Activated T-cell treated with anti-CD3 and anti-CD28 coated beads, Interleukin-2, amount 50 U/mL, for 48 hours (primary cell): Measurements from ENCODE around the gene CLCN4.

Source experiments
- DNase-seq, 2 experiments: peaks; one replicate each; pipeline ENCODE4 v3.0.0-alpha.2; 2020

The CLCN4 gene

GRCh38 chrX:10133980-10134676 is 22.6 kb upstream of the CLCN4 start:
- DNase-seq: no peak

DNA sequence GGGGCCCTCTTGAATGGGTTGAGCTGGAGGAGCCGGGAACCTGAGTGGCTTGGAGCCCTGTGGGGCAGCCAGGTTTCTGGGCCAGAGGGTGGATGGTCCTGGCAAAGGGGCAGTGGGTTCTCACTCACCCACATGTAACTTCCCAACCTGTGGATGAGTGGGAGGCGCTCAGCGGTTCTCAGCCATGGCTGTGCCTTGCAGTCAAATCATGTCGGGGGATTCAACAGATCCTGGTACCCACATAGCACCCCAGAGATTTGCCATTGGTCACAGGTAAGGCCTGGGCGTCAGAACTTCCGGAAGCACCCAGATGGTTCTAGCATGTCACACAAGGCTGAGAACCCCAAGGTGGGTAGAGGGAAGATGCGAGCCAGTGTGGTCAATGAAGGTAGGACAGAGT is 21.9 kb upstream of the CLCN4 start:
- DNase-seq: no peak

GRCh38 chrX:10135561-10136399 is 21.0 kb upstream of the CLCN4 start:
- no peak for DNase-seq

GRCh38 chrX:10138726-10139125 is 18.0 kb upstream of the CLCN4 start:
- DNase-seq: no peak

GRCh38 chrX:10140264-10140663 is 16.5 kb upstream of the CLCN4 start:
- no peak for DNase-seq

DNA sequence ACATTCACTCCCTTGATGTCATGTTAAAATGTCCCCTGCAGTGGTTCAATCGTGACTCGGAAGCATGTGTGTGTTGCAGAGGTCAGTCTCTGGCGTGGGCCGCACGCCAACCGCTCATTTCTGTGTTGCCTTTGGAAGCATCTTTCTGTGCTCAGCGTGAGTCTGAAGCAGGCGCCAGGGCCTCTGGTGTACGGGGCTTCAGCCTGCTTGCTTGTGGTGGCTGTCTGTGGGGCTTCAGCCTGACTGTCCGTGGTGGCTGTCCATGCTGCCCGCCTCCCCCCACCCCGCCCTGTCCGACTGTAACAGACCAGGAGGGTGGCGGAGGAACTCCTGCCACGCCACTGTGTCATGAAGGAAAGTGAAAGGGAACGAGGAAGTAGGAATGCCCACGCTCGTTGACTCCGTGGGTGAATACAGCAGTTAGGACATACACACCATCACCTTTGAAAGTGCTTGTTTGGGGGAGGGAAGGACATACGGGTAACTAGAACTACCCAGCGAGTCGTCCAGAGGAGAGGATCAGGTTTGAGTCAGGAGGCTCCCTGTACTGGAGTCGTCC is 14.7 kb upstream of the CLCN4 start:
- DNase-seq: no peak

DNA sequence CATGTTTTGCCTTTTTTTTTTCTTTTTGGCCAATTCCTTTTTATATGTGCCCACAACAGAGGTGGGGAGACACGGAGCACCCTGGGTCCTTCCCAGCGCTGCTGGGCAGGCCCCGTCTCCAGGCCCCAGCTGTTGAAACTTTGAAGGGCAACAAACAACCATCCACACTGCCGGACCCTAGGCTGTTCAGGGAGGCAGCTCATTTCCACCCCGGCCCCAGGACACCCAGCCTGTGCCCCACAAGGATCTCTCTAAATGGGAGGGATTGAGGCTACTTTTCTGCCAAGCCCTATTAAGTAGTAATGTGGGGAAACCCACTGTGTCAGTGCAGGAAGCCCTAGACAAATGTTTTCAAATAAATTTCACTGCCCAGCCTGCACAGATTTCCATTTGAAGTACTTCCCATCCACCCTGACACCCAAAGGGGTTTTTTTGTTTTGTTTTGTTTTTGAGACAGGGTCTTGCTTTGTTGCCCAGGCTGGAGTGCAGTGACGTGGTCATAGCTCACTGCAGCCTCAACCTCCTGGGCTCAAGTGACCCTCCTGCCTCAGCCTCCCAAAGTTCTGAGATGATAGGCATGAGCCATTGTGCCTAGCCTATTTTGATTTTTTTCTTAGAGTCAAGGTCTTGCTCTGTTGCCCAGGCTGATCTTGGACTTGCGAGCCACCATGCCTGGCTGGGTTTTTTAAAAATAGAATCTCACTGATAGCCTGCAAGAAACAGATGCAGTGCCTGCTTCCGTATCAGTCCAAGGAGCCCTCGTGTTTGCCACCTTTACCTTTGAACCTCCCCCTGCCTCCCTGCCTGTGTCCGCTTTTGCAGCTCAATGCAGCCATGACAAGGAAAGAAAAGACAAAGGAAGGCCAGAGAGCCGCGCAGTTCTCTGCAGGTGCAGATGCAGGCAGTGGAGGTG is 13.4 kb upstream of the CLCN4 start:
- no peak for DNase-seq

DNA sequence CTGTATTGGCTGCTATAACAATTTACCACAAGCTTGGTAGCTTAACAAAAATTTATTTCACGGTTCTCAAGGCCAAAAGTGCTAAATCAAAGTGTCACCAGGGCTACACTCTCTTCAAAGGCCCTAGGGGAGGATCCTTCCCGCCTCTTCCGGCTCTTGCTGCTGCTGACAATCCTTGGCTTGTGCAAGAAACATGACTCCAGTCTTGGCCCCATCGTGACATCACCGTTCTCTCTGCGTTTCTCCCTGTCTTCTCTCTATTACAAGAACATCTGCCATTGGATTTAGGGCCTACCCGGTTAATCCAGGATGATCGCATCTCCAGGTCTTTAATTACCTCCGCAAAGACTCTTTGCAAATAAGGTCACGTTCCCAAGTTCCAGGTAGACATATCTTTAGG is 10.4 kb upstream of the CLCN4 start:
- DNase-seq: no peak

GRCh38 chrX:10152086-10152485 is 4.7 kb upstream of the CLCN4 start:
- DNase-seq: no peak

DNA sequence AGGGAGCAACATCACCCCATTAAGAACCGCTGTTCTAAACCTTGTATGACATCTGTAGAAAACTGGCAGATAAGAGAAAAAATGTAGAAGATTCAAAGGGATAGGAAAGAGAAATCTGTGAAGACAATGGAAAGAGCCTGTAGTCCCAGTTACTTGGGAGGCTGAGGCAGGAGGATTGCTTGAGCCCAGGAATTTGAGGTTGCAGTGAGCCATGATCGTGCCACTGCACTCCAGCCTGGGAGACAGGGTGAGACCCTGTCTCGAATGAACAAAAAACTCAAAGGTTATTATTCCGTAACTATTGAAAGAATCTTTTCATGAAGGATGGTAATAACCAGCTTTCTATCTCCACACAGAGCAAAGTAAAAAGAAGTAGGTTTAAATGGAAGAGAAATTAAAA is 1.6 kb upstream of the CLCN4 start:
- no peak for DNase-seq

DNA sequence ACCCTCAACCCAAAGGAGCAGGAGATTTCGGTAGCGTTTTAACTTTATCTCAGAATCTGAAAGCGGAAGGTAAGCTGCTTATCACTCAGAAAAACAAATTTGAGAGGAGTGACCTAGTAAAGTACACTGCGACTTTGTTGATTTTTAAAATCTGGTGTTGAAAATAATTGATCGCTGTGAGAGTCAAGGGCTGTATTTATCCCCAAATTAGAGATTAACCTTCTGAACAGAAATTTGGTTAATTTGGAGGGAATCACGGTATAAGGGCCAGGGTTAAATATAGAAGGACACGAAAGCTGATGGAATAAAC is 212 bp downstream of the CLCN4 start:
- no peak for DNase-seq

DNA sequence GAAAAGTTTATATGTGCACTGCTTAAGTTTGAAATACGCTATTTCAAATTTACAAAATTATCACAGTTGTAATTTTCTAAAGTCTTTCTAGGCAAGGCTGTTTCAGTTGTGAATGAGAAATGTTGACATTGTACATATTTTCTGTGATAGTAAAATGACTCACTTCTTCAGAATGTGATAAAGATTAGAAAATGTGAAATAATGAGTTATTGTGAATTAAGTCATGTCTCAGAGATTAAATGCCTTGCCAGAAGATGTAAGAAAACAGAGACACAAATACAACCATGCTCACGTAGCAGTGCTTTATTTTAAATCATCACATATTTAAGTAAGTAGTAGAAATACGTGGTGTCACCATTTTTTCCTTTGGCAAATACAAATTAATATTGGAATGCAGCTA is 768 bp downstream of the CLCN4 start:
- no peak for DNase-seq

DNA sequence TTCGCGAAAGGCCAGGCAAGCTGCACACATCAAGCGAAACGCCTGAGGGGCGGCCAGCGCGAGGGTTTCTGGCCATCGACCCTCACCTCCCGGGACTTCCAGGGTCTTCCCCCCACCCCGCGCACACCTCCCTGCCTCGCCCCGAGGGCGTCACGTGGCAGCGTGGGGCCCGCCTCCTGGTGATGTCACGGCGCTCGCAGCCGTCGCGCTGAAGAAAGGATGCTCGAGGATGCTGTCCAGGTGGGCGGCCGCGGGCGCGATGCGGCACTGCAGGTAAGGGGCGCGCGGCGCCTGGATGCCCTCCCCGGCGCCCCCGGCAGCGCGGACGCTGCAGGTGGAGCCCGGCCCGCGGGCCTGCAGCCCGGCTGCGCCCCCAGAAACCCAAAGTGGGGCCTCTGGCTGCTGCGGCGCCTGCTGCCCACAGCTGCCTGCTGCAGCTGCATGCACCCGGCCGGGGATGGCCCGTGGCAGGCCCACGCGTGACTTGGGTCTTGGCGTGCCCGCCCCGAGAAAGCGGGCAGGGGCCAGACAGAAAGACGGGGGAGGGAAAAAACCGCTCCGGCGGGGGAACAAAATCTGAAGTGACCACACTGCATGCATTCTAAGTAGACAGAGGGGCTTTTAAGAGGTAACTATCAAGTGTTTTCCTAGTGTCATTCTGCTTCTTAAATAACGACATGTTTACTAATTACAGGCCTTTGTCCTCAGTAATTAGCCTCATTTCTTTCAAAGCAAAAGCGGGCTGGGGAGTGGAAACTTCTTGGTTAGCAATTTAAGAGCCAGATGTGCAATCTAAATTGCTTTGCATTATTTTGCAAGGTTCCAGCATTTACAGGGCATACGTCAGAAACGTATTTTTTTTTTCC is 1.7 kb downstream of the CLCN4 start:
- DNase-seq: peak in 1 of 2 experiments; percentile 24

- DNase-seq: no peak
These were observed 2.3 kb downstream of the CLCN4 start for GRCh38 chrX:10159145-10159468.

DNA sequence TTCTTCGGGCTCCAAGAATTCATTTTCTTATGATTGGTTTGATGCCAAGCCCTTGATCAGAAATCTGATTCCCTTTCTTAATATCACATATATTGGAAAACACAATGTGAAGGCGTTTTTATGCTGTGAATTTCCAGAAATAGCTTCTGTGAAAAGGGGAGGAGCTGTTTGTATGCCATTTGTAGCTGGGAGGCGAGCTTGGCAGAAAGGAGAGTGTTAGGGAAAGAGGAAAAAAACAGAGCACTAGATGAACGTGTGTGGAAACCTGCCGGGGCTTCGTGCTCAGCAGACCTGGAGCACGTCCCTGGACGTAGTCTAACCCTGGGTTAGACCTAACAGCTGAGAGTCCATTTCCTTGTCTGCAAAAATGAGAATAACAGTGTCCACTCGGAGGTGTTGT is 3.4 kb downstream of the CLCN4 start:
- DNase-seq: no peak

DNA sequence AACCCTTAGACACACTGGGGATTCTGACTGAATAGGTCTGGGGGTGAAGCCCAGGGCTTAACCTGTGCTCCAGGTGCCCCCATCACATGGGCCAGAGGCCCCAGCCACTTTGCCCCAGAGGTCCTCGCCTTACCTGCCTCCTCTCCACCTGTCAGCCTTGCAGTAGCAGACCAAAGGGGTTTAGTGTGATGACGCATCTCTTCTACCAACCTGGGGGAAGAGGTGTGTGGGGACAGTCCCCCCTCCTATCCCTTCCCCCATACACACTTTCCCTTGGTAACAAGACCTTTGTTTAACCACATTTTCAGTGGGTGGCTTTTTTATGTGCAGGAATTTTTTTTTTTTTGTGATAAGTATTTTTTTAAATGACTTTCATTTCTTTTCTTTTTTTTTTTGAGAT is 6.3 kb downstream of the CLCN4 start:
- no peak for DNase-seq

DNA sequence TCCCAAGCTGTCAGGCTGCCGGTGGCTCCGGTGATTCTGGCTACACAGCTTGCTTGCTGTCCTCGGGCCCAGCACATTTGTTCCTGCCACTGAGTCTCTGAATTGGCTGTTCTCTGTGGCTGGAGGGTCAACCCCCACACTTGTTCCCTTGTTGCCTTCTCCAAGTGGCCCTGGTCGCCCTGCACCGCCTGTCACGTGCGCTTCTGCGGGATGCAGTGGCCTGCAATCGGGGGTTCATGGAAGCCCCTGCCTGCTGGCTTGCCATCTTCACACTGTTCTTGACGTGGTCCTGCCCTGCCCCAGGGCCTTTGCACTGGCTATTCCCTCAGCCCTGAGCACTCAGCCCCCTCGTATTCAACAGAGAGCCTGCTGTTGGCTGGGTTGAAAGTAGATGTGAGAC is 8.1 kb downstream of the CLCN4 start:
- DNase-seq: no peak

DNA sequence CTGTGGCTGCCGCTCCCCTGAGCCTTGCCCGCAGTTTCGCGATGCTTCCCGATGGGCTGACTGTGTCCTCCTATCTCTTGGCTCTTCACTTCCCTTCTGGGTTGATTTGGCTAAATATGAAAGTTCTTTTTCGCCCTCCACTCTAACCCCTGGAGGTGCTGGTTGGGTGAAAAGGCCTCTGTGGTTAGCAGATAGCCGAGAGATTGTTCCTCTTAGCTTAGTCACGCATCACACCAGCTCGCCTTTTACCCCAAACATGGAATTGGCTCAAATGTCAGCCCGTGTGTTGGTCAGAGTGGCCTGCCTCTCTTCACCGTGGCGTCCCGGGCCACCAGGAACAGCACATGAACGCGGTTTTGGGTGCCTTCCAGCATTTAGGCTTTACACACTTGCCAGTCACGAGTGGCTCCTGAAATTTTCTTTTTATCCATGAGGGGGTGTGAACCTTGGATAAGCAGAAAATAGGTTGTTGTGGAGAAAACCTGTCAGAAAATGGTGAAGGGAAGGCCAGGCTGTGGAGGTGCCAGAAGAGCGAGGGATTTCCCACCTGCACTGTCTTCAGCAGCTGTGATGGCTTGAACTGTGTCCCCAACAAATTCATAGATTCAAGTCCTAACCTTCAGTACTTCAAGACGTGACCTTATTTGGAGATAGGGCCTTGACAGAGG is 8.9 kb downstream of the CLCN4 start:
- no peak for DNase-seq

DNA sequence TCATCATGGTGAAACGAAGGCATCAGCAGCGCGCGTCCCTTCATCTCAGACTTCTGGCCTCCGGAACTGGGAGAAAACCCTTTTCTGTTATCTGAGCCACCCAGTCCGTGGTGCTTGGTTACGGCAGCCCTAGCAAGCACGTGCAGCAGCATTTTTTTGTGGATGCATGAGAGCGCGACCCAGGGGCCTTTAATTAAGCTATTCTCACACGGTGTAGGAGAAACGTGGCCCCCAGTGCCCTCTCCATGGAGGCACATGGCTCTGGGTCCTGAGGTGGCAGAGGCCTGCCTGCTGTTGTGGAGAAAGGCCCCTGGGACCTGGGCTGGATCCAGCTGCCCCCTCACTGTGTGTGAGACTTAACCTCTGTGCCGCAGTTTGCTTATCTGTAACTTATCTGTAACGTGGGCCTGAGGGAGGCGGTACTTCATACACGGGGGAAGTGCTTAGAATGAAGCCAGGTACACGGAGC is 9.5 kb downstream of the CLCN4 start:
- no peak for DNase-seq

GRCh38 chrX:10166731-10167151 is 10.0 kb downstream of the CLCN4 start:
- DNase-seq: peak; percentile 25 to 33

DNA sequence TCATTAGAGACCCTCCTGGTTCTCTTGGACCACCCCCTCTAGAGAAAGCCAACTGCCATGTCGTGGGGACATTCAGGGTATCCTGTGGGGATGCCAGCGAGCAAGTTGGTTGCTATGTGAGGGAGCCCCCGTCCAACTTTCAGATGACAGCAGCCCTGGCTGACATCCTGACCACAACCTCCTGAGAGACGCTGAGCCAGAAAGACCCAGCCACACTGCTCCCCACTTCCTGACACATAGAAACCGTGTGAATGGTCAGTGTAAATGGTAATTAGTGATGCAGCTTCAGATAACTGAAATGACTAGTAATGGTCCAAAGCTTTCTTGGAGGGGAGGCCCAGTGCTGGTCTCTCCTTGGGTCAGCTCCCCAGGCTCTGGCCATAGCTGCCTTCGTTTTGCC is 10.8 kb downstream of the CLCN4 start:
- no peak for DNase-seq

- no peak for DNase-seq
These were observed 11.5 kb downstream of the CLCN4 start for GRCh38 chrX:10168226-10168625.
